Activated CD8-positive, alpha-beta T cell treated with anti-CD3 and anti-CD28 coated beads for 36 hours (primary cell): ENCODE measurements around the gene PLXNA1. TPM values are rescaled to one million over a fixed set of nuclear protein-coding genes. Genes with fewer than 3 reads are reported as not detected.

Experiments
- ATAC-seq: fragments of 200-7000 bp; cut with Tn5 transposase; one replicate; pipeline ENCODE4 v1.10.0; 2021; ENCODE audit warnings: mild to moderate bottlenecking, moderate library complexity
- CTCF ChIA-PET: fragments of 350-600 bp; sonication (Branson Sonifier 250); formaldehyde crosslinking; loops from one replicate; lab custom pipeline; 2021; ENCODE audit warnings: antibody characterized with exemption; lab: Charles Lee
- POLR2A ChIA-PET: fragments of 350-600 bp; sonication (Branson Sonifier 250); formaldehyde crosslinking; loops from one replicate; lab custom pipeline; 2021; ENCODE audit warnings: antibody characterized with exemption; lab: Charles Lee
- DNase-seq: peaks from one replicate; pipeline ENCODE4 v3.0.0-alpha.2; 2020
- H3K27ac Mint-ChIP-seq: one replicate; pipeline ENCODE4 v1.8.0; 2021; ENCODE audit warnings: mild to moderate bottlenecking, mixed read lengths
- H3K27me3 Mint-ChIP-seq: one replicate; pipeline ENCODE4 v1.8.0; 2021; ENCODE audit warnings: mixed read lengths
- H3K36me3 Mint-ChIP-seq: one replicate; pipeline ENCODE4 v1.8.0; 2021; ENCODE audit warnings: low read depth, mixed read lengths
- H3K4me1 Mint-ChIP-seq: one replicate; pipeline ENCODE4 v1.8.0; 2021; ENCODE audit warnings: low read depth, mixed read lengths
- H3K4me3 Mint-ChIP-seq: one replicate; pipeline ENCODE4 v1.8.0; 2021; ENCODE audit warnings: mild to moderate bottlenecking, moderate library complexity, mixed read lengths
- H3K9me3 Mint-ChIP-seq: one replicate; pipeline ENCODE4 v1.8.0; 2021; ENCODE audit warnings: mixed read lengths
- CTCF ChIP-seq: fragments of 200-600 bp; IDR thresholded peaks from one replicate; pipeline ENCODE4 v1.8.0; 2022; ENCODE audit warnings: antibody characterized with exemption, mild to moderate bottlenecking
- intact Hi-C: fragments of 100-400 bp; cut with micrococcal nuclease; formaldehyde crosslinking; loops from one replicate; pipeline ENCODE4 v1.10.0; 2022
- total RNA-seq, 2 experiments: library from RNA; stranded (reverse); gene quantifications; one replicate each; pipeline ENCODE4 v1.2.3, GENCODE V29; 2021

Gene PLXNA1
- total RNA-seq, 2 experiments from 2014 or later: 5.1 to 6.6 TPM

GRCh38 chr3:126977821-126978220, 5.1 kb upstream of the PLXNA1 start:
- H3K36me3 Mint-ChIP-seq: peaks cover 3% of the 10 kb centered on the region
- no peak for ATAC-seq
- ChIA-PET CTCF (no interaction called here), POLR2A (no interaction called here)
- H3K27me3 Mint-ChIP-seq: peaks cover 22% of the 10 kb centered on the region
- peaks cover 19% of the 10 kb centered on the region for H3K4me1 Mint-ChIP-seq
- no peak overlapping the region for H3K4me3 Mint-ChIP-seq
- no peak overlapping the region for H3K27ac Mint-ChIP-seq
- TF ChIP-seq CTCF: no peak
- intact Hi-C loops: no loop called here
- H3K9me3 Mint-ChIP-seq: peaks cover 11% of the 10 kb centered on the region
- no peak for DNase-seq

GRCh38 chr3:126978291-126978690, 4.6 kb upstream of the PLXNA1 start:
- ChIA-PET POLR2A (no interaction called here), CTCF (no interaction called here)
- intact Hi-C loops: no loop called here
- ATAC-seq (no peak), DNase-seq (no peak)
- no peak for TF ChIP-seq CTCF
- H3K27ac Mint-ChIP-seq: no peak overlapping the region
- H3K9me3 Mint-ChIP-seq: peaks cover 11% of the 10 kb centered on the region
- H3K36me3 Mint-ChIP-seq: peaks cover 3% of the 10 kb centered on the region
- H3K4me1 Mint-ChIP-seq: peaks cover 19% of the 10 kb centered on the region
- H3K27me3 Mint-ChIP-seq: peaks cover 22% of the 10 kb centered on the region
- no peak overlapping the region for H3K4me3 Mint-ChIP-seq

GRCh38 chr3:126979046-126979628, 3.8 kb upstream of the PLXNA1 start:
- intact Hi-C loops: no loop called here
- Mint-ChIP-seq H3K27ac (no peak overlapping the region), H3K27me3 (peaks cover 22% of the 10 kb centered on the region), H3K36me3 (peaks cover 3% of the 10 kb centered on the region), H3K4me1 (peaks cover 19% of the 10 kb centered on the region), H3K4me3 (no peak overlapping the region), H3K9me3 (peaks cover 10% of the 10 kb centered on the region)
- ChIA-PET CTCF (no interaction called here), POLR2A (no interaction called here)
- no peak for TF ChIP-seq CTCF
- DNase-seq (no peak), ATAC-seq (no peak)

- no peak overlapping the region for H3K27ac Mint-ChIP-seq
- peaks cover 15% of the 10 kb centered on the region for H3K27me3 Mint-ChIP-seq
- ATAC-seq (no peak), DNase-seq (no peak)
- ChIA-PET CTCF (interaction anchor here (1.4 kb wide), 1 partner anchor 46 kb away, joined by 3 read pairs; no protein-coding TSS in a partner anchor), POLR2A (no interaction called here)
- no peak overlapping the region for H3K4me3 Mint-ChIP-seq
- no peak for TF ChIP-seq CTCF
- intact Hi-C loops: loop anchor here (5.0 kb wide), 1 partner anchor 303 kb away; no protein-coding TSS in a partner anchor
- H3K4me1 Mint-ChIP-seq: peaks cover 19% of the 10 kb centered on the region
- H3K9me3 Mint-ChIP-seq: no peaks in the 10 kb centered on the region
- no peaks in the 10 kb centered on the region for H3K36me3 Mint-ChIP-seq
Measured at GRCh38 chr3:126980266-126980811, 2.6 kb upstream of the PLXNA1 start.

GRCh38 chr3:126982126-126982470, 817 bp upstream of the PLXNA1 start:
- H3K4me1 Mint-ChIP-seq: peaks cover 20% of the 10 kb centered on the region
- no peaks in the 10 kb centered on the region for H3K36me3 Mint-ChIP-seq
- H3K27me3 Mint-ChIP-seq: peaks cover 15% of the 10 kb centered on the region
- H3K27ac Mint-ChIP-seq: peak overlapping the region; percentile 86
- intact Hi-C loops: loop anchor here (5.0 kb wide), 1 partner anchor 305 kb away; no protein-coding TSS in a partner anchor
- CTCF ChIA-PET: interaction anchor here (0.6 to 1.8 kb wide), 12 partner anchors 9 to 460 kb away, joined by 3 to 7 read pairs (median 3); no protein-coding TSS in a partner anchor
- peak; percentile 76 for DNase-seq
- POLR2A ChIA-PET: no interaction called here
- H3K4me3 Mint-ChIP-seq: peak overlapping the region; percentile 76
- no peaks in the 10 kb centered on the region for H3K9me3 Mint-ChIP-seq
- ATAC-seq: peak; percentile 52
- TF ChIP-seq CTCF: no peak
